Measurements from ENCODE around the gene KIF26A.

KIF26A gene

DNA sequence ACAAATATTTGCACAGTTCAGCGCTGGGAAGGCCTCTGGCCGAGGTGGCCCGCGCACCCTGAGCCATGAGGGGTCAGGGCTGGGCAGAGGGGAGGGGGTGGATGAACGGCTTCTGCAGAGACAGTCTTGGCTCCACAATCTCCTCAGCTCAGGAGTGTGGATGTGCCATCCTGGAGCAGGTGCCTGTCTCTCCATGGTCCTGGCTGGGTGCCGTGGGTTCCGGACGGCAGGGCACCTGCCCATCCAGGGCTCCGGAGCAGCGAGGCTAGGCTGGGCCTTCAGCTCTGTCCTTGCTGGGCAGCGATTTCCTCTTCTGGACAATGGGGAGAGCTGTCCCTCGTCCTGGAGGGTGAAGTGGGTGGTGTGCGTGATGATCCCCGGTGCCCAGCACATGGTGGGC is 55.6 kb downstream of the KIF26A start:
- Histone ChIP-seq H3K56ac (ENCODE audit: low read length) (no peak overlapping the region), H2BK120ac (ENCODE audit: low read depth, low read length) (no peak overlapping the region), H3K4ac (ENCODE audit: low read depth, low read length) (no peak overlapping the region), H4K5ac (ENCODE audit: low read length) (no peak overlapping the region), H2AK5ac (ENCODE audit: low read length) (no peak overlapping the region), H3K4me1 (ENCODE audit: control insufficient read depth, low read depth, low read length) (no peaks in the 10 kb centered on the region), H4K8ac (ENCODE audit: low read depth, low read length) (no peak overlapping the region), H3K27ac (ENCODE audit: low read depth, low read length) (no peak overlapping the region), H3K4me2 (ENCODE audit: low read length) (no peak overlapping the region), H3K36me3 (ENCODE audit: control insufficient read depth, insufficient read depth, low read length) (no peaks in the 10 kb centered on the region), H3K27me3 (ENCODE audit: insufficient read depth, low read length, poor library complexity) (no peaks in the 10 kb centered on the region), H3K79me2 (ENCODE audit: control insufficient read depth, insufficient read depth, low read length) (no peaks in the 10 kb centered on the region), H3K9ac (ENCODE audit: low read length) (no peak overlapping the region), H3K18ac (ENCODE audit: low read length) (no peak overlapping the region), H3K79me1 (ENCODE audit: low read length) (no peaks in the 10 kb centered on the region), H2BK15ac (replicated peaks; ENCODE audit: low read depth) (no peak overlapping the region), H2BK5ac (ENCODE audit: low read length) (no peak overlapping the region), H3K23ac (ENCODE audit: low read length) (no peak overlapping the region), H3K4me3 (ENCODE audit: low read length) (no peak overlapping the region)
- WGBS (ENCODE audit: extremely low coverage, insufficient coverage, low lambda C conversion rate): no CpG with 5 or more reads among the region's 14 CpGs
- no peak for DNase-seq

DNA sequence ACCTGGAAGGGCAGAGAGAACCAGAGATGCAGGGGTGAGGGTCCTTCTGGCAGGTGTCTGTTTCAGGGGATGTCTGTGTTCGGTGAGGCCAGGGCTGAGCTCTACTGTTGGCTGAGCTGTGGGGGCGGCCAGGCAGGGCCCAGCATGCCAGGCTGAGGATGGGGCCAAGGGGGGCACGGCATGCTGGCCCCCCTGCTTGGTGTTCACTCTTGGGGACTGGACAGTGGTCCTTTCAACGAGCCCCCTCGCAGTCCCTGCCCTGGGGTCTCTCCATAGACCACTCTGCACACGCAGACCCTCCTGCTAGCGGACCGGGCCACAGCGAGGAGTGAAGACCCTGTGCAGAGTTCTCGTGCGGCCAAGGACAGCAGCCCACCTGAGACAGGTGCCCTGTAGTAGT is 56.3 kb downstream of the KIF26A start:
- H4K8ac ChIP-seq (ENCODE audit: low read depth, low read length): no peak overlapping the region
- H3K4me2 ChIP-seq (ENCODE audit: low read length): no peak overlapping the region
- no peak overlapping the region for H3K23ac ChIP-seq (ENCODE audit: low read length)
- H3K79me1 ChIP-seq (ENCODE audit: low read length): no peaks in the 10 kb centered on the region
- H3K27ac ChIP-seq (ENCODE audit: low read depth, low read length): no peak overlapping the region
- DNase-seq: no peak
- no peak overlapping the region for H3K18ac ChIP-seq (ENCODE audit: low read length)
- no peak overlapping the region for H3K9ac ChIP-seq (ENCODE audit: low read length)
- no peak overlapping the region for H4K5ac ChIP-seq (ENCODE audit: low read length)
- no peak overlapping the region for H2BK15ac ChIP-seq (replicated peaks; ENCODE audit: low read depth)
- no peak overlapping the region for H3K4ac ChIP-seq (ENCODE audit: low read depth, low read length)
- H2AK5ac ChIP-seq (ENCODE audit: low read length): no peak overlapping the region
- no peaks in the 10 kb centered on the region for H3K27me3 ChIP-seq (ENCODE audit: insufficient read depth, low read length, poor library complexity)
- H3K4me3 ChIP-seq (ENCODE audit: low read length): no peak overlapping the region
- no peak overlapping the region for H2BK120ac ChIP-seq (ENCODE audit: low read depth, low read length)
- H3K36me3 ChIP-seq (ENCODE audit: control insufficient read depth, insufficient read depth, low read length): no peaks in the 10 kb centered on the region
- no peak overlapping the region for H3K56ac ChIP-seq (ENCODE audit: low read length)
- no peaks in the 10 kb centered on the region for H3K79me2 ChIP-seq (ENCODE audit: control insufficient read depth, insufficient read depth, low read length)
- no CpG with 5 or more reads among the region's 11 CpGs for WGBS (ENCODE audit: extremely low coverage, insufficient coverage, low lambda C conversion rate)
- no peaks in the 10 kb centered on the region for H3K4me1 ChIP-seq (ENCODE audit: control insufficient read depth, low read depth, low read length)
- H2BK5ac ChIP-seq (ENCODE audit: low read length): no peak overlapping the region

DNA sequence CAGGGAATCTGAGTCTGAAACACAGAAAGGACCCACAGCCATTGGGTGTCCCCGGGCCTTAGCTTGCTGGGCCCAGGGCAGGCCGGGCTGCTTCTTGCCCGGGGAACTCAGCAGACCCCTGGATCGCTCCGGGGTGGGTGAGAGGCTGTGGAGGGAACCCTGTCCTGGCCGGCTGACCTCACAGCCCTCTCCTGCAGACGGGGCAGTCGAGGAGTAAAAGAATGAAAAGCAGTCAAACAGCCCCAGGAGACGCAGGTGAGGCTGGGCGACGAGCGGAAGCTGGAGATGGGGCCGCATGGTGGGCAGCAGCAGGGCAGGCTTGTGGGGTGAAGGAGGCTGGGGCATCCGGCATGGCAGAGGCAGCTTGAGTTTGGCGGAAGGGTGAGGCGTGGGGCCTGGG is 57.0 kb downstream of the KIF26A start:
- H2BK5ac ChIP-seq (ENCODE audit: low read length): no peak overlapping the region
- no peak overlapping the region for H3K4ac ChIP-seq (ENCODE audit: low read depth, low read length)
- no peak overlapping the region for H3K18ac ChIP-seq (ENCODE audit: low read length)
- H2BK120ac ChIP-seq (ENCODE audit: low read depth, low read length): no peak overlapping the region
- no peak overlapping the region for H3K27ac ChIP-seq (ENCODE audit: low read depth, low read length)
- no peak overlapping the region for H2BK15ac ChIP-seq (replicated peaks; ENCODE audit: low read depth)
- H3K4me2 ChIP-seq (ENCODE audit: low read length): no peak overlapping the region
- no peaks in the 10 kb centered on the region for H3K4me1 ChIP-seq (ENCODE audit: control insufficient read depth, low read depth, low read length)
- no peaks in the 10 kb centered on the region for H3K79me1 ChIP-seq (ENCODE audit: low read length)
- H3K9ac ChIP-seq (ENCODE audit: low read length): no peak overlapping the region
- no peak overlapping the region for H2AK5ac ChIP-seq (ENCODE audit: low read length)
- no peaks in the 10 kb centered on the region for H3K27me3 ChIP-seq (ENCODE audit: insufficient read depth, low read length, poor library complexity)
- no peak overlapping the region for H3K4me3 ChIP-seq (ENCODE audit: low read length)
- WGBS (ENCODE audit: extremely low coverage, insufficient coverage, low lambda C conversion rate): no CpG with 5 or more reads among the region's 16 CpGs
- no peak overlapping the region for H3K56ac ChIP-seq (ENCODE audit: low read length)
- no peak overlapping the region for H3K23ac ChIP-seq (ENCODE audit: low read length)
- H3K36me3 ChIP-seq (ENCODE audit: control insufficient read depth, insufficient read depth, low read length): no peaks in the 10 kb centered on the region
- no peak for DNase-seq
- H3K79me2 ChIP-seq (ENCODE audit: control insufficient read depth, insufficient read depth, low read length): no peaks in the 10 kb centered on the region
- no peak overlapping the region for H4K8ac ChIP-seq (ENCODE audit: low read depth, low read length)
- H4K5ac ChIP-seq (ENCODE audit: low read length): no peak overlapping the region

DNA sequence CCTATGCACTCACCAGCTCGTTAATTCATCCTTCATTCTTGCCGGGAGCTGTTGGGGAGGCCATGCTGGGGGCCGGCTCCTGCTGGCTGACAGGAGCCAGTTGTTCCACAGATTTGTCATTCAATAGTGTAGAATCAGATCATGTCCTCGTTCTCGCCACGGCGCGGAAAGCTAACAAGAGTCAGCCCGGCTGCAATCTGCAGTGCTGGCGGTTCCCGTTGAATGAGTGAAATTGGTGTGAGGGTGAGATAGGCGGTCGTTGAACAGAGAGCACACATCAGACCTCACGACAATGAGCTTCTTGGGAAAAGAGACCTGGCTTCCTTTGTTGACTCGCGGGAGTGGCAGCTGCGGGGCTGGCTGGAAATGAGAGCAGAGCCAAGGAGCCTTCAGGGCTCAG is 57.5 kb downstream of the KIF26A start:
- H3K9ac ChIP-seq (ENCODE audit: low read length): no peak overlapping the region
- no peak overlapping the region for H3K18ac ChIP-seq (ENCODE audit: low read length)
- H4K5ac ChIP-seq (ENCODE audit: low read length): no peak overlapping the region
- no peak overlapping the region for H3K4me3 ChIP-seq (ENCODE audit: low read length)
- no peak overlapping the region for H2BK5ac ChIP-seq (ENCODE audit: low read length)
- H3K4me1 ChIP-seq (ENCODE audit: control insufficient read depth, low read depth, low read length): no peaks in the 10 kb centered on the region
- H3K4ac ChIP-seq (ENCODE audit: low read depth, low read length): no peak overlapping the region
- H2BK120ac ChIP-seq (ENCODE audit: low read depth, low read length): no peak overlapping the region
- H3K79me1 ChIP-seq (ENCODE audit: low read length): no peaks in the 10 kb centered on the region
- no peak overlapping the region for H2AK5ac ChIP-seq (ENCODE audit: low read length)
- H3K4me2 ChIP-seq (ENCODE audit: low read length): no peak overlapping the region
- no peak overlapping the region for H3K27ac ChIP-seq (ENCODE audit: low read depth, low read length)
- H4K8ac ChIP-seq (ENCODE audit: low read depth, low read length): no peak overlapping the region
- H3K23ac ChIP-seq (ENCODE audit: low read length): no peak overlapping the region
- H3K79me2 ChIP-seq (ENCODE audit: control insufficient read depth, insufficient read depth, low read length): no peaks in the 10 kb centered on the region
- H3K56ac ChIP-seq (ENCODE audit: low read length): no peak overlapping the region
- H2BK15ac ChIP-seq (replicated peaks; ENCODE audit: low read depth): no peak overlapping the region
- H3K27me3 ChIP-seq (ENCODE audit: insufficient read depth, low read length, poor library complexity): no peaks in the 10 kb centered on the region
- H3K36me3 ChIP-seq (ENCODE audit: control insufficient read depth, insufficient read depth, low read length): no peaks in the 10 kb centered on the region
- no peak for DNase-seq
- WGBS (ENCODE audit: extremely low coverage, insufficient coverage, low lambda C conversion rate): no CpG with 5 or more reads among the region's 17 CpGs

DNA sequence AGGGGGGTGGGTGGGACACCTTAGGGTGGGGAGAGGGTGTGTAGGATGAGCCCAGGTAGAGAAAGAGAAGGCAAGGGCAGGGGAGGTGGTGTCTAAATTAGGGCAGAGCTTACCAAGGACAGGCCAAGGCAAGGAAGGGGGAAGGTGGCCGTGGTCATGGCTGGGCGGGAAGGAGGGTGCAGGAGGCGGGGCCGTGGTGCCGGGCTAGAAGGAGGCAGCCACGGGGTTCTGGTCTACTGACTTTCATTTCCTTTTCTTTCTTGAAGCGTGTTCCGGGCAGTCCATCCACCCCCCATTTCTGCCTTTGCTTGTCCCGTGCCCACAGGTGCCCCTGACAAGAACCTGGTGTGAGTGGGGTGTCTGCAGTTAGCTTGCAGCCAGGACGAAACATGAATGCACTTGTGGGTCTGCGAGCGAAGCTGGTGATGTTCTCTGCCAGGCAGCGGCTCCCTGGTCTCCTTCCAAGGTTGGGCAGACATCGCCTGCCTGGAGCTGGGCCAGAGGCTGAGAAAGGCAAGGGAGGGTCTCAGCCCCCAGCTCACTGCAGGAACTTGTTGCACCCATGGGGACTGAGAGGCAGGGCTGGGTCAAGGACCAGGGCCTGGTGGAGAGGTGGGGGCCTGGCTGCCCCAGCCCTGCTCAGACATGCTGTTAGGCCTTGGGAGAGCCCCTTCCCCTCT is 58.2 kb downstream of the KIF26A start:
- H3K23ac ChIP-seq (ENCODE audit: low read length): no peak overlapping the region
- no peak overlapping the region for H3K9ac ChIP-seq (ENCODE audit: low read length)
- H2AK5ac ChIP-seq (ENCODE audit: low read length): no peak overlapping the region
- H3K27me3 ChIP-seq (ENCODE audit: insufficient read depth, low read length, poor library complexity): no peaks in the 10 kb centered on the region
- WGBS (ENCODE audit: extremely low coverage, insufficient coverage, low lambda C conversion rate): no CpG with 5 or more reads among the region's 14 CpGs
- H3K56ac ChIP-seq (ENCODE audit: low read length): no peak overlapping the region
- H3K4me2 ChIP-seq (ENCODE audit: low read length): no peak overlapping the region
- H2BK15ac ChIP-seq (replicated peaks; ENCODE audit: low read depth): no peak overlapping the region
- no peak overlapping the region for H3K27ac ChIP-seq (ENCODE audit: low read depth, low read length)
- no peaks in the 10 kb centered on the region for H3K36me3 ChIP-seq (ENCODE audit: control insufficient read depth, insufficient read depth, low read length)
- H3K79me2 ChIP-seq (ENCODE audit: control insufficient read depth, insufficient read depth, low read length): no peaks in the 10 kb centered on the region
- no peaks in the 10 kb centered on the region for H3K79me1 ChIP-seq (ENCODE audit: low read length)
- H3K4ac ChIP-seq (ENCODE audit: low read depth, low read length): no peak overlapping the region
- no peak overlapping the region for H4K8ac ChIP-seq (ENCODE audit: low read depth, low read length)
- H3K18ac ChIP-seq (ENCODE audit: low read length): no peak overlapping the region
- H3K4me1 ChIP-seq (ENCODE audit: control insufficient read depth, low read depth, low read length): no peaks in the 10 kb centered on the region
- H2BK120ac ChIP-seq (ENCODE audit: low read depth, low read length): no peak overlapping the region
- H4K5ac ChIP-seq (ENCODE audit: low read length): no peak overlapping the region
- H2BK5ac ChIP-seq (ENCODE audit: low read length): no peak overlapping the region
- no peak for DNase-seq
- H3K4me3 ChIP-seq (ENCODE audit: low read length): no peak overlapping the region
